ENCODE data around the gene PFKFB3.

PFKFB3 gene

DNA sequence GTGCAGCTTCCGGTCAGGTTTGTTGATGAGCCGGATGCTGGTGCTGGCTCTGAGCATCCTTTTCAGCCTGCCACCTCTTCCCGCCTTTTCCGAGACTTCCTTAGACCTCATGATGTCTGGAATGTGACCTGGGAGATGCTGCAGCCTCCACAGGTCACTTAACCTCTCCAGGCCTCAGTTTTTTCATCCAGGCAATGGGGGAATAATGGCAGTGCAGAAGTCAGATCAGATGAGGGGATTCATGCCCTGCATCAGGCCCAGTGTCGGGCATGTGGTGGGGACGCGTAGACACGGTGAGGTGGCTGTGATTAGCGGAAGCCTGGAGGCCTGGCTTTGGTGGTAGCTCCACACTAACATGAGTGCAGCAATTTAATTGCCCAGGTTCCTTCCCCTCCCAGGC, 24.6 kb downstream of the PFKFB3 start:
- H3K9ac ChIP-seq (ENCODE audit: low read length): no peak overlapping the region
- no peak overlapping the region for H3K4me2 ChIP-seq (ENCODE audit: low read depth, low read length)
- H3K9me3 ChIP-seq (replicated peaks; ENCODE audit: insufficient read depth, low read length): no peaks in the 10 kb centered on the region
- no peak overlapping the region for H2AFZ ChIP-seq (ENCODE audit: low read length)
- H4K20me1 ChIP-seq (ENCODE audit: insufficient read depth, low read length): no peaks in the 10 kb centered on the region
- H3K36me3 ChIP-seq (replicated peaks; ENCODE audit: insufficient read depth, low read length): no peaks in the 10 kb centered on the region
- no peak overlapping the region for H3K27ac ChIP-seq (ENCODE audit: low read length)
- H3K79me2 ChIP-seq (ENCODE audit: low read length): no peaks in the 10 kb centered on the region
- H3K27me3 ChIP-seq (replicated peaks; ENCODE audit: insufficient read depth, low read length): no peaks in the 10 kb centered on the region
- H3F3A ChIP-seq (ENCODE audit: insufficient read depth, low read length): no peaks in the 10 kb centered on the region
- no peaks in the 10 kb centered on the region for H3K9me2 ChIP-seq (replicated peaks; ENCODE audit: insufficient read depth, low read length)
- DNase-seq: no peak
- TF ChIP-seq EZH2phosphoT487 (IDR thresholded peaks at IDR 0.05; ENCODE audit: low read length) (no peak), EZH2 (optimal IDR thresholded peaks at IDR 0.05; ENCODE audit: low read depth, low read length) (no peak)
- TF ChIP-seq, protein P1, sequence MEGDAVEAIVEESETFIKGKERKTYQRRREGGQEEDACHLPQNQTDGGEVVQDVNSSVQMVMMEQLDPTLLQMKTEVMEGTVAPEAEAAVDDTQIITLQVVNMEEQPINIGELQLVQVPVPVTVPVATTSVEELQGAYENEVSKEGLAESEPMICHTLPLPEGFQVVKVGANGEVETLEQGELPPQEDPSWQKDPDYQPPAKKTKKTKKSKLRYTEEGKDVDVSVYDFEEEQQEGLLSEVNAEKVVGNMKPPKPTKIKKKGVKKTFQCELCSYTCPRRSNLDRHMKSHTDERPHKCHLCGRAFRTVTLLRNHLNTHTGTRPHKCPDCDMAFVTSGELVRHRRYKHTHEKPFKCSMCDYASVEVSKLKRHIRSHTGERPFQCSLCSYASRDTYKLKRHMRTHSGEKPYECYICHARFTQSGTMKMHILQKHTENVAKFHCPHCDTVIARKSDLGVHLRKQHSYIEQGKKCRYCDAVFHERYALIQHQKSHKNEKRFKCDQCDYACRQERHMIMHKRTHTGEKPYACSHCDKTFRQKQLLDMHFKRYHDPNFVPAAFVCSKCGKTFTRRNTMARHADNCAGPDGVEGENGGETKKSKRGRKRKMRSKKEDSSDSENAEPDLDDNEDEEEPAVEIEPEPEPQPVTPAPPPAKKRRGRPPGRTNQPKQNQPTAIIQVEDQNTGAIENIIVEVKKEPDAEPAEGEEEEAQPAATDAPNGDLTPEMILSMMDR (IDR thresholded peaks at IDR 0.05; ENCODE audit: low read length): no peak
- no peaks in the 10 kb centered on the region for H3K4me1 ChIP-seq (ENCODE audit: low read length)
- no peak overlapping the region for H3K4me3 ChIP-seq (ENCODE audit: low read length)

DNA sequence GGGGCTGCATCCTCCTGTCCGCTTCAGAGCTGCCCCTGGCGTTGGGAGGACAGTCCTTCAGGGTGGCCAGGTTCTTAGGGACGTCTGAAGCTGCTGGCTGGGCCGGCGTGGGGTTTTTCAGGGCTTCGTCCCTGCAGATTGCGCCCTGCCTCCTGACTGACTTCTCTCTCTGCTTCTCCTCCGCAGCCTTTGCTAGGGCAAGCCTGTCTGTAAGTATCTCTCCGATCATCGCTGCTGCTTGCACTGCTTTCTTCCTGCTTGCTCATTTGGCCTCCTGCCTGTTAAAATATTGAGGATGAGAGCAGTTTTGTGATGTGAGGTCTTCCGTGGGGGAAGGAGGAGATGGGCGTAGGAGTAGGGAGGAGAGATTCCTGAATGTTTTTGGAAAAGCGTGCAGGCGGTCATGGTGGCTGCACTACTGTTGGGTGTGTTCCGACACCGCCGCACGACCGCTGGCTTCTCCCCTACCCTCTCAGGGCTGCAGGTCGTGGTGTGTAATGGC, 25.3 kb downstream of the PFKFB3 start:
- no peak overlapping the region for H3K4me2 ChIP-seq (ENCODE audit: low read depth, low read length)
- H3K27me3 ChIP-seq (replicated peaks; ENCODE audit: insufficient read depth, low read length): no peaks in the 10 kb centered on the region
- H3K79me2 ChIP-seq (ENCODE audit: low read length): no peaks in the 10 kb centered on the region
- DNase-seq: no peak
- no peaks in the 10 kb centered on the region for H3K9me3 ChIP-seq (replicated peaks; ENCODE audit: insufficient read depth, low read length)
- no peak overlapping the region for H3K27ac ChIP-seq (ENCODE audit: low read length)
- H4K20me1 ChIP-seq (ENCODE audit: insufficient read depth, low read length): no peaks in the 10 kb centered on the region
- H3K4me3 ChIP-seq (ENCODE audit: low read length): no peak overlapping the region
- no peaks in the 10 kb centered on the region for H3F3A ChIP-seq (ENCODE audit: insufficient read depth, low read length)
- no peak overlapping the region for H3K9ac ChIP-seq (ENCODE audit: low read length)
- no peak overlapping the region for H2AFZ ChIP-seq (ENCODE audit: low read length)
- H3K4me1 ChIP-seq (ENCODE audit: low read length): no peaks in the 10 kb centered on the region
- H3K9me2 ChIP-seq (replicated peaks; ENCODE audit: insufficient read depth, low read length): no peaks in the 10 kb centered on the region
- H3K36me3 ChIP-seq (replicated peaks; ENCODE audit: insufficient read depth, low read length): no peaks in the 10 kb centered on the region
- TF ChIP-seq EZH2 (optimal IDR thresholded peaks at IDR 0.05; ENCODE audit: low read depth, low read length) (no peak), EZH2phosphoT487 (IDR thresholded peaks at IDR 0.05; ENCODE audit: low read length) (no peak)
- TF ChIP-seq, protein P1 (IDR thresholded peaks at IDR 0.05; ENCODE audit: low read length): no peak

DNA sequence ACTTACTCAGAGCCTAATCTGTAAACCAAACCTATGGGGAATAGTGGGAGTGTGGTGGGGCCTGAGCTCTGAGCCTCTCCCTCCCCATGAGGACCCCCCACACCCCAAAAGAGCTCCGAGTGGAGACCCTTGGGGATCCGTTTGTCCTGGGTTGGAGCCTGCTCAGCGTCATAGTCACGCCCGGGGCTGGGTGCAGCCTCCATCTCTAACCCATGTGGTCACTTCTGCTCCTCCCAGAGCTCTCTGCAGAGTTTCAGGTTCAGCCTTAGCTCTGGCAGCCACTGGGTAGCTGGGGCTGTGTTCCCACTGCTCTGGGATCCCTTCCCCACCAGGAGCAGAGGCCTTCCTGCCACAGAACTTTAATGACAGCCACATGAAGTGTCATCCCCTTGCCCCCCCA, 25.9 kb downstream of the PFKFB3 start:
- DNase-seq: no peak
- H2AFZ ChIP-seq (ENCODE audit: low read length): no peak overlapping the region
- no peak overlapping the region for H3K27ac ChIP-seq (ENCODE audit: low read length)

More for the DNA sequence above, 25.9 kb downstream of the PFKFB3 start:
- H3K9me3 ChIP-seq (replicated peaks; ENCODE audit: insufficient read depth, low read length): no peaks in the 10 kb centered on the region
- H3K4me3 ChIP-seq (ENCODE audit: low read length): no peak overlapping the region
- H3K27me3 ChIP-seq (replicated peaks; ENCODE audit: insufficient read depth, low read length): no peaks in the 10 kb centered on the region
- H3K36me3 ChIP-seq (replicated peaks; ENCODE audit: insufficient read depth, low read length): no peaks in the 10 kb centered on the region
- H3K9me2 ChIP-seq (replicated peaks; ENCODE audit: insufficient read depth, low read length): no peaks in the 10 kb centered on the region
- H3K9ac ChIP-seq (ENCODE audit: low read length): no peak overlapping the region
- no peak overlapping the region for H3K4me2 ChIP-seq (ENCODE audit: low read depth, low read length)
- no peaks in the 10 kb centered on the region for H4K20me1 ChIP-seq (ENCODE audit: insufficient read depth, low read length)
- H3K4me1 ChIP-seq (ENCODE audit: low read length): no peaks in the 10 kb centered on the region
- TF ChIP-seq EZH2 (optimal IDR thresholded peaks at IDR 0.05; ENCODE audit: low read depth, low read length): no peak
- TF ChIP-seq, protein P1 (IDR thresholded peaks at IDR 0.05; ENCODE audit: low read length): no peak
- TF ChIP-seq EZH2phosphoT487 (IDR thresholded peaks at IDR 0.05; ENCODE audit: low read length): no peak
- H3K79me2 ChIP-seq (ENCODE audit: low read length): no peaks in the 10 kb centered on the region
- H3F3A ChIP-seq (ENCODE audit: insufficient read depth, low read length): no peaks in the 10 kb centered on the region
